NCI-H82 (cell line): Measurements from ENCODE around the gene LHX4.

Experiments used
- DNase-seq: peaks from one replicate; lab custom pipeline; 2025; lab: John Stamatoyannopoulos, UW

LHX4 gene

DNA sequence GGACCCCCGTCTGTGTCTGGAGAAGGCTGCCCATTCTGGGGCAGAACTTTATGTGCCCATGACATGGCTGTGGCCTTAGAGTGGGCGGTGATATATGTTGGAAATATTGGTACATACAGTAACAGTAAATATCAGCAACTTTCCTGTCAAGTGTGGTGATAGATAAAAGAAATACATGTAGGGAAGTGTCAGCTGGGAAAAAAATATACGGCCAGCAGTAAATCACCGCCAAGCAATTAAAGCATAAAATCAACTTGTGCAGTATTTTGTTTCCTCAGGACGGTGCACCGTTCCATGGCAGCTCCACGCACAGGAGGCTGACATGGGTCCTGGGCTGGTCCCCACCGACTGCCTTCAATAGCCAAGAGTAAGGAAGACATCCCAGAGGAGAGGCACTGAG lies 27.4 kb downstream of the LHX4 start:
- no peak for DNase-seq

DNA sequence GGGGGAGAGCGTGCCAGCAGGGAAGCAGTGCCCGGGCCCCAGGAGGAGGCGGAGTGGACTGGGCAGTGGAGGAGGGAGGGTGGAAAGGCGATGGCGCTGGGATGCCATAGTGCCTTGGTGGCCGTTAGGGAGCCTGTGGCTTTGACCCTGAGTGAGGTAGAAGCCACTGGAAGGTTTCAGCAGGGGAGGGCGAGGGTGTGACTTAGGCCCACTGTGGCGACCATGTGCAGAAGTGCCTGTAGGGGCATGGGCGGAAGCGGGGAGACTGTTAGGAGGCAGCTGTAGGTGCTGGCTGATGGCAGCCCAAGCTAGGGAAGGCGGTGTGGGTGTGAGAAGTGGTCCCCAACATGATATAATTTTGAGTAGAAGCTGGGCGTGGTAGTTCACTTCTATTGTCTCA lies 28.2 kb downstream of the LHX4 start:
- DNase-seq = no peak

DNA sequence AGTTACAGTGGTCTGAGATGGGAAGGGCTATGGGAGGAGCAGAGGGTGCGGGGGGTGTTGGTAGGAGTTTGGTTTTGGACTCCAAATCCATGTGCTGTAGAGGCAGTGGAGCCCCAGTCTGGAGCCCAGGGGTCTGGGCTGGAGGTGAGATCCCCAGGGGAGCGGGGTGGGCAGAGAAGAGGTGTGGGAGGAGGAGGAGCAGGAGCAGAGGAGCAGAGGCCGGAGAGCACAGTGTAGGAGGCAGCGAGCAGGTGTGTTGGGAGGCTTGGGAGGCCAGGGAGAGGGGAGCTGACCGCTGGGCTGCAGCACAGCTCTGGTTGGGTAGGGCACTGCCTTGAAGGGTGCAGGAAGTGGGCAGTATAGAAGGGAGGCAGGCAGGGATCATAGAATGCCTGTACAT lies 28.9 kb downstream of the LHX4 start:
- DNase-seq = no peak

- no peak for DNase-seq
Measured at GRCh38 chr1:180259431-180260338, 29.6 kb downstream of the LHX4 start.

GRCh38 chr1:180260541-180260940 lies 30.5 kb downstream of the LHX4 start:
- no peak for DNase-seq

DNA sequence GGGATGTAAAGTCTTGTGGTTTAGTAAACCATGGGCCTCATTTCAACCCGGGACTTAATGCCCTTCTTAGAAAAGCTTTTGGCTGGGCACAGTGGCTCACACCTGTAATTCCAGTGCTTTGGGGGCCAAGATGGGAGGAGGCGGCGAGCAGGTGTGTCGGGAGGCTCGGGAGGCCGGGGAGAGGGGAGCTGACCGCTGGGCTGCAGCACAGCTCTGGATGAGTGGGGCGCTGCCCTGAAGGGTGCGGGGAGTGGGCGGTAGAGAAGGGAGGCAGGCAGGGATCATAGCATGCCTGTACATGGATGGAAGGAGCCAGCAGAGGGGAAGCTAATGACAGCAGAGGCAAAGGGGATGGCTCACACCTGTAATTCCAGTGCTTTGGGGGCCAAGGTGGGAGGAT lies 31.0 kb downstream of the LHX4 start:
- DNase-seq = no peak

DNA sequence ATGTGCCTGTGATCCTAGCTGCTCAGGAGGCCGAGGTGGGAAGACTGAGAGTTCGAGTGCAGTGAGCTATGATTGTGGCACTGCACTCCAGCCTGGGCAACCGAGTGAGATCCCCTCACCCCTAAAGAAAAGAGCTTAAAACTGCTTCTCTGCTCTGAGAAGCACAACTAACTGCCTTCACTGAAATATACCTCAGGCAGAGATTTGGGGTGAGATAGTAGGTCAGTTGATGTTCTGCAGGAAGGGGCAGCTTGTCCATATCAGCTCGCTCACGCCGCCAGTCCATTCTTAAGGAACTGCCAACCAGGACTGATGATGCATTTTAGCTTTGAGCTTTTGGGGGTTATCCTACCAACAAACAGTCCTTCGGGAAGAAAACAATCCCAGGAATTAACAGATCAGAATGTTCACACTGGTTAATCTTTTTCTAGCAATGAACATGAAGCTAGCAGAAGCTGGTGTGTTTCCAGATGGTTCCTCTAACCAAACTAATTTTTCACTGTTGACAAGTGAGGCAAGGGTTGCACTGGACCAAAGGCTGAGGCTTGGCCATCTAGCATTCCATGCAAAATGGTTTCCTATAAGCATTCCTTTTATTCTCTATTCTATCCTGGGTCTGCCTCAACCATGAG lies 31.6 kb downstream of the LHX4 start:
- no peak for DNase-seq

DNA sequence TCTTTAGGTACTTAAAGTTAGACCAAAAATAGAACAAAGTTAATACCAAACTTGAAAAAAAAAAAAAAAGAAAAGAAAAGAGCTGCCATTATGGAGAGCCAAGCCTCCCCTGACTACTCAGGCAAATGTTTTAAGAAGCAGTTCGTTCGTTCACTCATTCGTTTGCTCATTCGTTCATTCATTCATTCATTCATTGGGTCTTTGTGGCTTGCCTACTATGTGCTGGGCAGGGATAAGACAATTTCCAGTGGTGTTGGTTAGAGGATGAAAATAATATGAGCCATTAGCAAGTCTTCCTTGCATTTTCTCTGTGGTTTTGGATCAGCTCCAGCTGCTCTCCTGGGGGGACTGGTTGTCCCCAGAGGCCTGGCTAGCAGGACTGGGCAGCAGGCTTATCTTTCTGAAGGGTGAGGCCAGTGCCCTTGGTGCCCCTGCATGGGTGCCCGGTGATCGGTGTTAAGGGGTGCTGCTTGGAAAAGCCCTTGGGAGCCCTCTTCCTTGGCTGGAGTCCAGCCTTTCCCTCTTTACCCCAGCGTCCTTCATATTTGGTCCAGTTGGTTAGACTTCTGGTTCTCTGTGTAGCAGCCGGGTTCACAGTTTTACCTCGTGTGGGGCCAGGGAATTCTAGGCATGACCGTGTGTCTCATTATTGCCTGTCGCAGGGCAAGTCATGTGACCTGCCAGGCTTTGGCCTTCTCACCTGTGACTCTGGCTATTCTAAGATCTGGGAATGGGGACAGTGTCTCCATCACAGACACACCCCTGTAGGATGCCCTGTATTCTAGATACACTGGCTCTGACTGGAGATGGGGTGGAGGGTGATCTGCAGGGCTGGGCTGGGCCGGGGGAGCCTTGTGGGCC lies 32.8 kb downstream of the LHX4 start:
- no peak for DNase-seq

DNA sequence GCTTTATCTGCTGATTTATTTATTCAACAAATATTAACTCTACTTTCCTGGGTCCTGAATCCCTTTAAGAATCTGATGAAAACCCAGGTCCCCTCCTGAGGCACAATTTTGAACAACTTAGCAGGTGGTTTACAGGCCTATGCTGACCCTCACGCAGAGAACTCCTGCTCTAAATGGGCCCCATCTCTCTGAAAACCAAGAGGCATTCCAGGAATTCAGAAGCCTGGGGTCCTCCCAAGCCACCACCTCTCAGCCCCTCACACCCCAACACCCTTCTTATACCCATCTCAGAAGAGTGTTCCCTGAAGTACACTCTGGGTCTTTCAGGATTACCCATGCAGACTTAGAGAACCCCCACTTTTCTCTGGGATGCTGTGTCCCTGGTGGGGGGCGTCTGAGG lies 34.5 kb downstream of the LHX4 start:
- no peak for DNase-seq

- DNase-seq = no peak
Measured at GRCh38 chr1:180265201-180265600, 35.1 kb downstream of the LHX4 start.

GRCh38 chr1:180265871-180266270 lies 35.8 kb downstream of the LHX4 start:
- no peak for DNase-seq

GRCh38 chr1:180266275-180267210 lies 36.5 kb downstream of the LHX4 start:
- no peak for DNase-seq

DNA sequence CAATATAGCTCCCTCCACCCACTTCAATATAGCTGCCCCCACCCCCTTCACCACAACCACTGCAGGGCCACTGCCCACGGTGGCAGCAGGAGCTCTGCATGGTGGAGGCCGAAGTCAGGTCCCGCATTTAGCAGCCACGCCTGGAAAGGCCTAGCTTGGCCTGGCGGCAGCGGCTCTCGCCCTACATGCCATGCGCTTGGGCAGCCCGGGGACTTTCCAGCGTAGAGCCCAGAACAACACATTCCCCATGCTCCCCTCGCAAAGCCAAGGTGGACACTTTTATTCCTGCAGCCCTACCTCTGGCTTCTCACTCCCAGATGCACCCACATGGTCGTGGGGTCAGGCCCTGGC lies 37.1 kb downstream of the LHX4 start:
- no peak for DNase-seq

DNA sequence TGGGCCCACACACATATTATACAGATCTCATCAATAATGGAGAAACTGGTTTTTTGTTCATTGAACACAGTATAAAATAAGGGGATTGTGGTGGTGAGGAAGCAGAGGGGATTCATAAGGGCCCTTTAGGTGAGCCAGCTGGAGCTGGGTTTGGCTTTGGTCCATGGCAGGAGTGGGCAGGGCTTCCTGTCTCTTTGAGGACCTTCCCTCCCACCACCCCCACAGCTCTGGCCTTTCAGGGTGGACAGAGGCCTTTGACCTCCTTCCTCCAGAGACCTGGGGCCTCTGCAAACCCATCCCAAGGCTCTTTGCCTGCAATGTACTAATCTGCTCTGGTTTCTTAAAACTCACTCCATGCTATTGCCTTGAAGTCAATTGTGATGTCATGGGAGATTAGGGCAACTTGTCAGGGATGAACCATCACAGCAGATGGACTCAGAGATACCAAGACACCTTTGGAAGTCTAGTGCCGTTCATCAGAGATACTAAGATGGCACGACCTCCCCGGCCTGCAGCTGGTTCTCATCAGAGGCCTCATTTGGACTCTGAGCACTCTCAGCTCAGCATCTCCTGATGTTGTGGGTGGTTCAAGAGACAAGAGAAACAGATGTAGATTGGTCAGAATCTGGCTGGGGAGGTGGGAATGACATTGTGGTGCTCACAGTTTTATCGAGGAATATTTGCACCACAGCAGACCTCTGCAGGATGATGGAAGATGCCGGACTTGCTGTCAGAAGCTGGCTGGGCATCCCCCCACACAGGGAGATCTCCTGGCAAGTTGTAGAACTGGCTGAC lies 37.9 kb downstream of the LHX4 start:
- DNase-seq = peak; percentile 72

- DNase-seq = peak; percentile 76
Measured at GRCh38 chr1:180268556-180269075, 38.6 kb downstream of the LHX4 start.

GRCh38 chr1:180269645-180270529 lies 39.8 kb downstream of the LHX4 start:
- DNase-seq = peak; percentile 78

GRCh38 chr1:180270530-180271271 lies 40.6 kb downstream of the LHX4 start:
- no peak for DNase-seq
